GM12874 (cell line): Measurements from ENCODE around the gene ARL3.

ENCODE experiments used
- TF ChIP-seq, protein P1 (sequence below): IDR thresholded peaks from 2 replicates; pipeline ENCODE4 v1.5.1; 2011; ENCODE audit warnings: low read depth, mild to moderate bottlenecking, control low read depth, low read length, moderate library complexity; ENCODE audit not compliant: insufficient read depth

The ARL3 gene

DNA sequence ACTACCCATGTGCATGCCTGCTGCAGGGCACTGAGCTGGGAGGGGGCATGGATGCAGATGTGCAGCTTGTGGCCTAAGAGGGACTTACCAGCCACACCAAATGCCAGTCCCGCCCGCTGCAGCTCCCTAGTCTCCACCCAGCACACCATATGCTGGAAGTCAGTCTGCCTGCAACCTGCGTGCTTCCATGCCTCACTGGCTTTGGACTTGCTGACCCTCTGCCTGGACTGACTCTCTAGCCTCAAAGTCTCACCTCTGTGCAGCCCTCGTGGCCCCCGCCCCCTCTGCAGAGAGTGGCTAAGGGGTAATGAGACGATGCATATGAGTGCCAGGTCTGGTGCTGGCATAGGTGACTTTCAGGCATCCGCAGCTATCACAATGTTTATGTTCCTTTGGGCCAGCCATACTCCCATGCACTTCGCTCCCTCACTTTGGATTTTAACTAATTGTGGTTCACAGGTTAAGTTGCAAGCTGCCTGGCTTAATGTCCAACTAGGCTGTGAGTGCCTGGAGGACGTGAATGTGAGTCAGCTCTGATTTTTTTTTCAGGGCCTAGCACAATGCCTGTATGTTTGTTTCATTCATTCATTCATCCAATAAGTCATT is 48.2 kb downstream of the ARL3 start:
- TF ChIP-seq, protein P1, sequence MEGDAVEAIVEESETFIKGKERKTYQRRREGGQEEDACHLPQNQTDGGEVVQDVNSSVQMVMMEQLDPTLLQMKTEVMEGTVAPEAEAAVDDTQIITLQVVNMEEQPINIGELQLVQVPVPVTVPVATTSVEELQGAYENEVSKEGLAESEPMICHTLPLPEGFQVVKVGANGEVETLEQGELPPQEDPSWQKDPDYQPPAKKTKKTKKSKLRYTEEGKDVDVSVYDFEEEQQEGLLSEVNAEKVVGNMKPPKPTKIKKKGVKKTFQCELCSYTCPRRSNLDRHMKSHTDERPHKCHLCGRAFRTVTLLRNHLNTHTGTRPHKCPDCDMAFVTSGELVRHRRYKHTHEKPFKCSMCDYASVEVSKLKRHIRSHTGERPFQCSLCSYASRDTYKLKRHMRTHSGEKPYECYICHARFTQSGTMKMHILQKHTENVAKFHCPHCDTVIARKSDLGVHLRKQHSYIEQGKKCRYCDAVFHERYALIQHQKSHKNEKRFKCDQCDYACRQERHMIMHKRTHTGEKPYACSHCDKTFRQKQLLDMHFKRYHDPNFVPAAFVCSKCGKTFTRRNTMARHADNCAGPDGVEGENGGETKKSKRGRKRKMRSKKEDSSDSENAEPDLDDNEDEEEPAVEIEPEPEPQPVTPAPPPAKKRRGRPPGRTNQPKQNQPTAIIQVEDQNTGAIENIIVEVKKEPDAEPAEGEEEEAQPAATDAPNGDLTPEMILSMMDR = no peak

DNA sequence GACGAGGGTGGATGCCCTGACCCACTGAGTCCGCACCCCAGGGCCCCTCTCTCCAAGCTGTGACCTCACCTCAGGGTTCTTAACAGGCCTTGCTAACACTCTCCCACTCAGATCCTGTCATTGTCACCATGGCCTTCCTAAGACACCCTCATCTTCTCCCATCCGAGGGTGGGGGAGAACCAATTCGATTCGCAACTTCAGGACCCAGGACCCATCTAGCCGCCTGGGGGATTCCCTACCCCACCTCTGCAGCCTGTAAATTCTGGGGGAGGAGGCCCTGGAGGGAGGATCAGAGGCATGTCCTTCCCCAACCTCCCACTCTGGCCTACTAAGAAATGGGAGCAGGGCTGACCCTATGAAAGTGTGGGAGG is 52.6 kb downstream of the ARL3 start:
- TF ChIP-seq, protein P1 = no peak

DNA sequence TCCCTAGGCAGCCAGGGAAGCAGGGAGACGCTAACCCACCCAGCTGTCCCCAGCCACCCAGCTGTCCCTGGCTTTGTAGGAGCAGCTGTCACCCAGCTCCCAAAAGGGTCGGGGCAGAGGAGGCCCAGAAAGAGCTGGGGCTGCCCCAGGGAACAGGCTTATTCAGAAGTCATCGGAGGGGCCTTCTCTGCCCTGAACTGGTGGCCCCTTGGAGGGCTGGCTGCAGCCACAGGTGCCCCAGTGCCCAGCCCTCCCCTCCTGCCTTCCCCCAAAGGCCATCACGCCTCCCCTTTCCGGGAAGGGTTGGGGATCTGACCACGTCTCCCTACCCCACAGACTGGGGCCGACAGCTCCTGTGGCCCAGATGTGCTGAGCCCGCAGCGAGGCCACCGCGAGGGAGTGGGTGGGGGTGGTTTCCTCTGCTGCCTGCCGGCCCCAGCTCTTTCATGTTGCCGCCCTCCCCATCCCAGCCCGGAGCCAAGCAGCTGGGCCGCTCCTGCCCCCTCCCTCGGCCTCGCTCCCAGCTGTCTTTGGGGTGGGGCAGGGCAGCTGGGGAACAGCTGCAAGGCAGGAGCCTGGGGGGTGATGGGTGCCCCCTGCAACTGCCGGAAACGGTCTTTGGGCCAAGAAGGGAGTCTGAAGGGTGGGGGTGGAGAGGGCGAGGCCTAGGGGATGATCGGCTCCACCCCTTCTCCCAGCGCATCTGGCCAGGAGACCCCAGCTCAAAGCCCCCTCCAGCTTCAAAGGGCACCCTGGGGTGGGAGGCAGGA is 53.1 kb downstream of the ARL3 start:
- TF ChIP-seq, protein P1 = no peak

DNA sequence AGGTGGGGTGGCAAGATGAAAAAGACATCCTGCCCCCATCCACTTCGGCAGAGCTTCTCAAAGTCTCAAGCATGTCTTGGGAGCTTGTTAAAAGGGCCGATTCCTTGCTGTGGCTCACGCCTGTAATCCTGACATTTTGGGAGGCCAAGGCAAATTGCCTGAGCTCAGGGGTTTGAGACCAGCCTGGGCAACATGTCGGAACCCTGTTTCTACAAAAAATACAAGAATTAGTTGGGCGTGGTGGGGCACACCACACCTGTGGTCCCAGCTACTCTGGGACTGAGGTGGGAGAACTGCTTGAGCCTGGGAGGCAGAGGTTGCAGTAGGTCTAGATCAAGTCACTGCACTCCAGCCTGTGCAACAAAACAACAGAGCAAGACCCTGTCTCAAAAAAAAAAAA is 55.4 kb downstream of the ARL3 start:
- TF ChIP-seq, protein P1 = no peak

DNA sequence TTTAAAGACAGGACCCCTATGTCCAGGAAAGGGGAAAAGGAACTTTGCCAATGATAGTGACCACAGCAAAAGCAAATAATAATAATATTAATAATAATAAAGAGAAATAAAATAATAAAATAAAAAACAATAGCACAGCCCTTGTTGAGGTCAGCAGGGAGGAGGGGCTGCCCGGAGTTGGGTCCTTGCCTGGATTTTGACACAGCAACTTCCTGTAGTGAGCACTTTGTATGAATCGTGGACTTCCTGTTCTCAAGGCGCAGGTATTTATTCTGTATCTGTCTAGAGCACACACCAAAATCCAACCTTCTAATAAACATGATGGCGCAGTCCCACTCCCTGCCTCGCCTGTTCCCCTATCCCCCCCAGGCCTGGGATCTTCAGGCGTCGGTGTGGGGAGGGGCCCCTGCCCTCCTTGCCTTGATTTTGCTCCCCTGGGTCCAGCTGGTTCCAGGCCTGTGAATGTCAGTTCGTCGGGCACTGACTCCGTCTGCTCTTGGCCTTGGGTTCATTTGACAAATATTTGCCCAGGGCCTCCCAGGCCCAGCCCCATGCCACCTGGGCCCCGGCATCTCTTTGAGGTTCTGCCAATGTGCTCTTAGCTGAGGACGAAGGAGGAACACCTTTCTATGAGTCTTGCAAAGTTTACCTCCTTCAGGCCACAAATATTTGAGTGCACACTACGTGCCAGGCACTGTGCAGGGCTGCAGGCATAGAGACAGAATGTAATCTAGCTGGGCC is 56.0 kb downstream of the ARL3 start:
- TF ChIP-seq, protein P1 = no peak

DNA sequence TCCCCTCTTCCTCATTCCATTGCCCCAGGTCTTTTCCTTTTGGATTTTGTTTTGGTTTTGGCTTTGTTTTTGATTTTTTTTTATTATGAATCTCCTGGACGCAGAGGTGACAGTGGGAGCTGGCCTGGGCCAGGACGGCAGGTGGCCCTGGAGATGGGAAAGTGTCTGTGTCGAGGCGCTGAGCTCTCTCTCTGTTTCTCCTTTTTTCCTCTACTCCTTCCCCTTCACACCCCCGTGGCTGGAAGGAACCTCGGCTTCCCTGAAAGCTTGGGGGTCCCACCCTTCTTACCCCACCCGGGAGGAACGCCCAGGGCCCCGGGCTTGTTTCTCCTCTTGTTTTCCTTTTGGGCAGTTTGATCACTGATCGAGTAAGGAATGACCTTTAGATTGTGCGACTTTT is 56.7 kb downstream of the ARL3 start:
- TF ChIP-seq, protein P1 = no peak

DNA sequence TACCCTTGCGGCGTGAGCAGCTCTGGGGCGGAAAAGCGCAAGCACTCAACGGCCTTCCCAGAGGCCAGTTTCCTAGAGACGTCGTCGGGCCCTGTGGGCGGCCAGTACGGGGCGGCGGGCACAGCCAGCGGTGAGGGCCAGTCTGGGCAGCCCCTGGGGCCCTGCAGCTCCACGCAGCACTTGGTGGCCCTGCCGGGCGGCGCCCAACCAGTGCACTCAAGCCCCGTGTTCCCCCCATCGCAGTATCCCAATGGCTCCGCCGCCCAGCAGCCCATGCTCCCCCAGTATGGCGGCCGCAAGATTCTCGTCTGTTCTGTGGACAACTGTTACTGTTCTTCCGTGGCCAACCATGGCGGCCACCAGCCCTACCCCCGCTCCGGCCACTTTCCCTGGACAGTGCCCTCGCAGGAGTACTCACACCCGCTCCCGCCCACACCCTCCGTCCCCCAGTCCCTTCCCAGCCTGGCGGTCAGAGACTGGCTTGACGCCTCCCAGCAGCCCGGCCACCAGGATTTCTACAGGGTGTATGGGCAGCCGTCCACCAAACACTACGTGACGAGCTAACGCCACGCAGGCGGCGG is 57.3 kb downstream of the ARL3 start:
- TF ChIP-seq, protein P1 = no peak
